Spleen (tissue), 11 donors: Measurements from ENCODE around the gene CSMD2. TPM values are rescaled to one million over a fixed set of nuclear protein-coding genes. Genes with fewer than 3 reads are reported as not detected.

Experiments used
- DNase-seq: peaks from one replicate; pipeline ENCODE4 v3.0.0-alpha.2; 2020
- H3K27ac ChIP-seq, 8 donors: fragments of 200-600 bp; sonication (generic) in 7 of 8; 1 replicate in 4 of 8; 2 replicates in 4 of 8; pipeline versions ENCODE4 v1.5.0 to v1.8.0; 2016 to 2021; ENCODE audit warnings: inconsistent platforms in 4 of 8, mild to moderate bottlenecking in 4 of 8, moderate library complexity in 1 of 8
- H3K27me3 ChIP-seq, 7 donors: fragments of 200-600 bp; sonication (generic) in 6 of 7; replicated peaks in 1 of 7; 1 replicate in 4 of 7; 2 replicates in 3 of 7; pipeline versions ENCODE4 v1.5.0 to v1.8.0; 2016 to 2021; ENCODE audit warnings: inconsistent platforms in 3 of 7, mild to moderate bottlenecking in 1 of 7
- H3K36me3 ChIP-seq, 6 donors: fragments of 200-600 bp; sonication (generic) in 5 of 6; 1 replicate in 4 of 6; 2 replicates in 2 of 6; pipeline versions ENCODE4 v1.5.0 to v1.8.0; 2016 to 2021; ENCODE audit warnings: inconsistent platforms in 2 of 6
- H3K4me1 ChIP-seq, 6 donors: fragments of 200-600 bp; sonication (generic) in 5 of 6; 1 replicate in 3 of 6; 2 replicates in 3 of 6; pipeline versions ENCODE4 v1.5.0 to v1.8.0; 2016 to 2021; ENCODE audit warnings: inconsistent platforms in 3 of 6
- H3K4me3 ChIP-seq, 8 donors: fragments of 200-600 bp; sonication (generic) in 7 of 8; 1 replicate in 4 of 8; 2 replicates in 4 of 8; pipeline versions ENCODE4 v1.5.0 to v1.8.0; 2016 to 2021; ENCODE audit warnings: inconsistent platforms in 4 of 8, mild to moderate bottlenecking in 4 of 8, moderate library complexity in 2 of 8
- H3K9me3 ChIP-seq, 8 donors: fragments of 200-600 bp; sonication (generic) in 7 of 8; 1 replicate in 4 of 8; 2 replicates in 4 of 8; pipeline versions ENCODE4 v1.5.0 to v1.8.0; 2016 to 2021; ENCODE audit warnings: inconsistent platforms in 4 of 8
- POLR2A ChIP-seq, 3 donors: fragments of 450-650 bp; IDR thresholded peaks; one replicate each; pipeline ENCODE4 v1.5.1; 2017; ENCODE audit warnings: antibody characterized with exemption in 3 of 3, mild to moderate bottlenecking in 1 of 3
- POLR2AphosphoS5 ChIP-seq, 3 donors: sonication (generic); formaldehyde crosslinking; IDR thresholded peaks; one replicate each; pipeline ENCODE4 v1.5.1; 2017; ENCODE audit warnings: antibody characterized with exemption in 3 of 3
- WGBS, 5 donors: extraction: QIAGEN DNeasy Blood & Tissue Kit in 3 of 5; methylation state at CpG; one replicate each; pipeline versions ENCODE4 v1.1.5 to v1.1.7; 2013 to 2018; 5-methylcytosine and 5-hydroxymethylcytosine counted together
- intact Hi-C: fragments of 100-400 bp; cut with DNase I; formaldehyde crosslinking; loops from one replicate; pipeline ENCODE4 v1.15.0; 2023; ENCODE audit warnings: low total_unique reads
- polyA plus RNA-seq, 3 donors: library from polyadenylated mRNA; stranded (reverse); fragments of 200-250 nt; gene quantifications; one replicate each; pipeline ENCODE4 v1.2.1, GENCODE V29; 2013
- total RNA-seq, 7 donors: library from RNA; depleted of rRNA in 3 of 7; stranded (reverse); fragments of >200 nt in 3 of 7; fragmentation: NEBNext Ultra II Directional in 4 of 7; extraction: Animal tissue kit (Norgen Biotek cat#: 25700) in 4 of 7; gene quantifications; one replicate each; pipeline versions ENCODE4 v1.1.0 to v1.2.1, GENCODE V29; 2016 to 2021
- TF ChIP-seq, protein P1 (sequence below), 11 experiments: fragments of 200-600 bp in 7 of 11; fragments of 450-650 bp in 4 of 11; sonication (generic) in 4 of 11; IDR thresholded peaks in 8 of 11; conservative IDR thresholded peaks in 3 of 11; 1 replicate in 7 of 11; 2 replicates in 4 of 11; pipeline versions ENCODE4 v1.4.0 to v1.8.0; 2016 to 2021; ENCODE audit warnings: antibody characterized with exemption in 11 of 11, inconsistent platforms in 4 of 11, mild to moderate bottlenecking in 1 of 11
- donor health status: healthy with polysubstance abuse.
- donor health status: DM: no; HTN: no; CAD: no; lungs with moderate emphysema.
- donor health status: DM: no; HTN: no; CAD: no.
- donor health status: Bipolar disorder and iron deficiency.
- donor health status: healthy.
- donor health status: DM: no; HTN: no; CAD: no.
- donor health status: DM: yes; HTN: yes; CAD: no.

CSMD2 gene
- total and polyA plus RNA-seq, 10 donors = 0.12 to 2.7 (median 0.96) TPM

DNA sequence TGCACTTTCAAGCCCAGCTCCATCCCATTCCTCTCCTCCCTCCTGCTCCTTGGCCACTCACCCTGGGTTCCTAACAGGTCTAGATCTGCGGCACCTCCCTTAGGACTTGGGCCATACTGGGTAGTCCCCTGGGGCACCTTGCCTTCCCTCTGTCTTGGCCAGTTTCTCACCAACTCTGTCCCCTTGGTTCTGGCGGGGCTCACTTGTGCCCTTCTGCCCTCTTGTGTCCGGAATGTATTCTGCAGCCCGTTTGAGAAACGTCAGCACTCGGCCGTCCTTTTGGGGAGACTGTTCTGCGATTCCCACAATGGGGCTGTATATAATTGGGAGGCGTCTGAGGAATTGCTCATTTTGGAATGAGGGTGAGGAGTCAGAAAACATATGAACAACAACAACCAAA, 530.2 kb downstream of the CSMD2 start:
- H3K4me3 ChIP-seq = no peak overlapping the region
- H3K27me3 ChIP-seq = peaks cover 0 to 48% (median 0%) of the 10 kb centered on the region in 7 donors
- H3K4me1 ChIP-seq = peaks cover 0 to 6% (median 5%) of the 10 kb centered on the region in 6 donors
- DNase-seq = no peak
- intact Hi-C loops = loop anchor here (10.0 kb wide), 3 partner anchors 530 to 1110 kb away; partner anchors contain the start of gene CSMD2
- H3K9me3 ChIP-seq = no peaks in the 10 kb centered on the region
- 14 to 19% (median 16%) methylated on average over 9 of the region's 9 CpGs for WGBS, 5 donors
- no peak for TF ChIP-seq POLR2A (IDR thresholded peaks at IDR 0.05)
- no peak for TF ChIP-seq POLR2AphosphoS5 (IDR thresholded peaks at IDR 0.05)
- TF ChIP-seq, protein P1, sequence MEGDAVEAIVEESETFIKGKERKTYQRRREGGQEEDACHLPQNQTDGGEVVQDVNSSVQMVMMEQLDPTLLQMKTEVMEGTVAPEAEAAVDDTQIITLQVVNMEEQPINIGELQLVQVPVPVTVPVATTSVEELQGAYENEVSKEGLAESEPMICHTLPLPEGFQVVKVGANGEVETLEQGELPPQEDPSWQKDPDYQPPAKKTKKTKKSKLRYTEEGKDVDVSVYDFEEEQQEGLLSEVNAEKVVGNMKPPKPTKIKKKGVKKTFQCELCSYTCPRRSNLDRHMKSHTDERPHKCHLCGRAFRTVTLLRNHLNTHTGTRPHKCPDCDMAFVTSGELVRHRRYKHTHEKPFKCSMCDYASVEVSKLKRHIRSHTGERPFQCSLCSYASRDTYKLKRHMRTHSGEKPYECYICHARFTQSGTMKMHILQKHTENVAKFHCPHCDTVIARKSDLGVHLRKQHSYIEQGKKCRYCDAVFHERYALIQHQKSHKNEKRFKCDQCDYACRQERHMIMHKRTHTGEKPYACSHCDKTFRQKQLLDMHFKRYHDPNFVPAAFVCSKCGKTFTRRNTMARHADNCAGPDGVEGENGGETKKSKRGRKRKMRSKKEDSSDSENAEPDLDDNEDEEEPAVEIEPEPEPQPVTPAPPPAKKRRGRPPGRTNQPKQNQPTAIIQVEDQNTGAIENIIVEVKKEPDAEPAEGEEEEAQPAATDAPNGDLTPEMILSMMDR (IDR thresholded peaks at IDR 0.05 in 8 of 11, conservative IDR thresholded peaks at IDR 0.05 in 3 of 11) = peak in 9 of 11 experiments; percentile 26 to 66 (median 53)
- no peak overlapping the region for H3K27ac ChIP-seq
- no peaks in the 10 kb centered on the region for H3K36me3 ChIP-seq

DNA sequence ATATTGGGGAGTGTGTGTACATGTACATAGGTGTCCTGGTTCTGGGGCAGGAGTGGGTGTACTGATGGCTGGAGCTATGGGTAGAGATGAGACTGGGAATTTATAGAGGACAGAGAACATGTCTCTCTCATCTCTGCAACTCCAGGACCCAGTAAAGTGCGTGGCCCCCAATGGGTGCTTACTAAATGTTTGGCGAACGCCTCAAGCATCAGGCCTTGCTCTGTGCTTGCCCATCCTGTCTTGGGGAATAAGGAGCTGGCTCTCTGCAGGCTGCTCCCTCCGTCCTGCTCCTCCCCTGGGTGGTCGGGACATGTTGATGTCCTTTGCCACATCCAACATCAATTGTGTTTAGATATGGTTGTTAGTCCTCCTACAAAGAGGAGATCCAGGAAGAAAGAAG, 530.9 kb downstream of the CSMD2 start:
- H3K9me3 ChIP-seq = no peaks in the 10 kb centered on the region
- H3K27me3 ChIP-seq = peaks cover 0 to 52% (median 0%) of the 10 kb centered on the region in 7 donors
- 85 to 96% (median 91%) methylated on average over 5 of the region's 5 CpGs for whole genome bisulfite sequencing, 5 donors
- no peak for DNase-seq
- no peak overlapping the region for H3K4me3 ChIP-seq
- peaks cover 0 to 6% (median 5%) of the 10 kb centered on the region in 6 donors for H3K4me1 ChIP-seq
- H3K36me3 ChIP-seq = no peaks in the 10 kb centered on the region
- intact Hi-C loops = loop anchor here (10.0 kb wide), 3 partner anchors 531 to 1111 kb away; partner anchors contain the start of gene CSMD2
- no peak for TF ChIP-seq POLR2AphosphoS5 (IDR thresholded peaks at IDR 0.05)
- TF ChIP-seq POLR2A (IDR thresholded peaks at IDR 0.05) = no peak
- TF ChIP-seq, protein P1 (IDR thresholded peaks at IDR 0.05 in 8 of 11, conservative IDR thresholded peaks at IDR 0.05 in 3 of 11) = no peak
- no peak overlapping the region for H3K27ac ChIP-seq

DNA sequence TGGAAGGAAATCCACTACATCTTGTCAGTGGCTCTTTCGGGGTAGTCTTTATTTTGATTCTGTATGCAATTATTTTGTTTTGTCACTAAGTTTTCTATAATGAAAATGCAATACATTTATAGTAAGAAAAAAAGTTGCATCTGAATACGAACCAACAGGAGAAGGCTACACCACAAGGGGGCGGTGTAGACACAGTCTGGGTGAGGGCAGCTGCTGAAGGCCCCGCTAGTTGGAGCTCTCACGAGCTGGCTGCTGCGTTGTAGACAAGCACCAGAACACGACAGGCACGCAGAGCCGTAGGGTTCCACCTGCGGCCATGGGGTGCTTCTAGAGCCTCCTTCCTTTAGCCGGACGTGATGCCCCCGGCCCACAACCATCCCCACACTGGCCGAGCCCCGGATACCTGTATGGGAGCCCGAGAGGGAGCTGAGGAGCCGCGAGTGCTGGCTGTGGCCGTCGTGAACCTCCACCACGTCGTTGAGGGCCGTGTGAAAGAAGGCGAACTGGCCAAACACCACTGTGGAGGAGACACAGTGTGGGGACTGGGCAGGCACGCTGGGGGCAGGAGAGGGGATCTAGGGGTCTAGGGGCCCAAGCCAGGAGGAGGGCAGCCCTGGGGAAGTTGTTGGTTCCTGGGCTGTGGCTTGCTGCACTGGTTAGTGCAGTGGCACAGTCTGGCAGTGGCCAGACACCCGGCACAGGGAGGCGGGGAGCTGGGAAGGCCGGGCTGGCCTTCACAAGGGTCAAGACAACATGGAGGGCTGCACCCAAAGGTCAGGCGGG, 531.8 kb downstream of the CSMD2 start:
- Histone ChIP-seq H3K4me1 (peaks cover 0 to 6% (median 5%) of the 10 kb centered on the region in 6 donors), H3K9me3 (no peaks in the 10 kb centered on the region), H3K27me3 (peaks cover 0 to 55% (median 0%) of the 10 kb centered on the region in 7 donors), H3K4me3 (no peak overlapping the region), H3K36me3 (no peaks in the 10 kb centered on the region), H3K27ac (no peak overlapping the region)
- intact Hi-C loops = loop anchor here (10.0 kb wide), 3 partner anchors 532 to 1112 kb away; partner anchors contain the start of gene CSMD2
- no peak for TF ChIP-seq POLR2AphosphoS5 (IDR thresholded peaks at IDR 0.05)
- TF ChIP-seq, protein P1 (IDR thresholded peaks at IDR 0.05 in 8 of 11, conservative IDR thresholded peaks at IDR 0.05 in 3 of 11) = peak in 10 of 11 experiments; percentile 26 to 92 (median 83)
- DNase-seq = peak; percentile 92
- 30 to 37% (median 34%) methylated on average over 24 to 29 of the region's 29 CpGs for WGBS, 5 donors

DNA sequence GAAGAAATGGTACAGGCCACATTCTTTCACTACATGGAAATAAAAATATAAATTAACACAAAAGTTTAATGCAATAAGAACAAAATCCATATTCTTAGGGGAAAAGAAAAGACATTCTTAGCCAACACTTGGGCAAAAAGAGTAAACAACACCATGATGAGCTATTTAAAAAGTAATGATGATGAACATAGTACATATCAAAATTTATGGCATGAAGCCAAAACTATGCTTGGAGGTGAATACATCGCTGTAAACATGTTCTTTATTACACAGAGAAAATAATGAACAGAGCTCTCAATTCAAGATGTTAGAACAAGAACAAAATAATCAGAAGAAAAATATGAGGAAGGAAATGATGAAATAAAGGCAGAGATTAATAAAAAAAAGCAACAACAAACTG, 534.3 kb downstream of the CSMD2 start:
- no peak overlapping the region for H3K27ac ChIP-seq
- 81 to 90% (median 84%) methylated on average over 1 of the region's 1 CpG for WGBS, 5 donors
- no peaks in the 10 kb centered on the region for H3K9me3 ChIP-seq
- peaks cover 0 to 6% (median 5%) of the 10 kb centered on the region in 6 donors for H3K4me1 ChIP-seq
- peaks cover 0 to 64% (median 0%) of the 10 kb centered on the region in 7 donors for H3K27me3 ChIP-seq
- DNase-seq = no peak
- H3K4me3 ChIP-seq = no peak overlapping the region
- TF ChIP-seq POLR2A (IDR thresholded peaks at IDR 0.05) = no peak
- intact Hi-C loops = loop anchor here (10.0 kb wide), 3 partner anchors 534 to 1114 kb away; partner anchors contain the start of gene CSMD2
- no peaks in the 10 kb centered on the region for H3K36me3 ChIP-seq
